22Rv1 (cell line): ENCODE measurements around the gene SYNM.

Experiments
- H3K27ac ChIP-seq: fragments of 450-650 bp; 2 replicates; pipeline ENCODE4 v1.5.1; 2017
- CTCF ChIP-seq: fragments of 450-650 bp; IDR thresholded peaks from 2 replicates; pipeline ENCODE4 v1.5.1; 2017; ENCODE audit warnings: mild to moderate bottlenecking
- ZFX ChIP-seq: fragments of 450-650 bp; IDR thresholded peaks from 2 replicates; pipeline ENCODE4 v1.6.1; 2017; ENCODE audit warnings: antibody characterized with exemption, borderline replicate concordance

The SYNM gene

GRCh38 chr15:99117563-99118257 lies 12.8 kb downstream of the SYNM start:
- TF ChIP-seq CTCF (no peak), ZFX (no peak)
- H3K27ac ChIP-seq, result no peak overlapping the region

DNA sequence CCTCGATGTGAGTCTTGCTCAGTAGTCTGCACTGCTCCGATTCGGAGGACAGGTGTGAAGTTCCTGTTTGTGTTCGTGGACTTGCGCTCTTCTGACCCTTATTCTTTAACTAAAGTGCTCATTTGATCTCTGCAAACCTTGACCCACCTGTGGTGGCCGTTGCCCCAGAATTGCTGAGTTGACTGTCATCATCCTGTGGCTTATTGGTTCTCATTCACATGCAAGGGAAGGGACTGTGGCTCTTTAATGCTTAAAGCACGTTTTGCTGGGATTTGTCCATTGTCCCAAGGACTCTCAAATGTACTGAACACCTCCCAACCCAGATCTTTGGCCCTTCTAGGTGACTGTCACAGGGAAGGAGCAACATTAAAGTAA lies 13.4 kb downstream of the SYNM start:
- no peak overlapping the region for H3K27ac ChIP-seq
- TF ChIP-seq CTCF (no peak), ZFX (no peak)

DNA sequence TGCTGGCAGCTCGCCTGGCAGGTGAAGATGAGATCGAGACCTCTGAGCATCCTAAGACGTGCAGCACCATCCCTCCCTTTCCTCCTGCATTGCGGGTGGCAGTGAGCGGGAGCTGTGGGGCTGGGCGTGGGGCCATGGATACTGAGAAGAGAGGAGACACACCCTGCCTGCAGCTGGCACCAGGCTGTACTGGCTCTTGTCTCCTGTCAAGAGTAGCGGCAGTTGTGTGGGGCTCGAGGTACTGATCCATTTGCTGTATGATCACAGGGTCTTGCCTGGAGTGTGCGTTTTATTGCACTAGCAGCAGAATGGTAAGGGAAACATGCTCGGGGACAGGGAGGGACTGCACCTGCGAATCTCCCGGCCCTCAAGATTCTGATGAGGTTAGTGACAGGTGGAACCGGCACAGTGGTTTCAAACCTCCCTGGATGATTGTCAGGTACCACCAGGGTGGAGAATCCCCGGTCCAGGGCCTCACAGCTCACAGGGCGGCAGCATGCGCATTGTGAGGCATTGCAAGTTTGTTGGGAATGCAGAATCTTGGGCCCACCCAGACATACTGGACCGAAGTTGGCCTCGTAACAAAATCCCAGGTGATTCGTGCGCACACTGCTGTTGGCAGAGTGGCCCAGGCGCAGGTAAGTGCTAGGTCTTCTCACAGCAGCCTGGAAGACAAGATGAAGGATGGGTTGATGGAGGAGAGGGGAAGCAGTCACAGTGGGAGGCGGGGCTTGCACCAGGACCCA lies 14.1 kb downstream of the SYNM start:
- TF ChIP-seq ZFX (no peak), CTCF (no peak)
- no peak overlapping the region for H3K27ac ChIP-seq

GRCh38 chr15:99120050-99120777 lies 15.3 kb downstream of the SYNM start:
- TF ChIP-seq CTCF, result no peak
- no peak for TF ChIP-seq ZFX
- no peak overlapping the region for H3K27ac ChIP-seq

DNA sequence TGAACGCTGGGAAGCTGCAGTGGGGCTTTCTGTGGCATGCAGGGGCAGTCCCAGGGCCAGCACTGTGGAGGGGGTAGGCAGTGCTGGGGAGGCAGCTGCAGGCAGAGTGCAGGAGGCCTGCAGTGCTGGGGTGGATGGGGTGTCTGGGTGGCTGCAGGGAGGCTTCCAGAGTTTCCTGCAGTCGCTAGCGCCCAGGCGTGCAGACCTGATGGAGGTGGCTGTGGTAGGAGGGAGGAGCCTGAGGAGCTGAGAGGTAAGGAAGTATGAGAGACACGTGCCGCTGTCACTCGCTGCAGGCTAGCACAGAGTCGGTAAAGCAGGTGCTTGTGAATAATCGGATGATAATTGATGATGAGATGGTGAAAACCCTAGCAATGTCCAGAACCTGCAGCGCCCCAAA lies 16.3 kb downstream of the SYNM start:
- TF ChIP-seq ZFX, result no peak
- no peak for TF ChIP-seq CTCF
- no peak overlapping the region for H3K27ac ChIP-seq

GRCh38 chr15:99121691-99122410 lies 17.0 kb downstream of the SYNM start:
- TF ChIP-seq ZFX (no peak), CTCF (no peak)
- H3K27ac ChIP-seq, result no peak overlapping the region
